HG02852 (cell line): ENCODE data around the gene AFAP1.

Source experiments
- ATAC-seq: cut with Tn5 transposase; IDR thresholded peaks from one replicate; pipeline ENCODE4 v1.9.1; 2021; ENCODE audit warnings: mild to moderate bottlenecking, moderate library complexity; ENCODE audit not compliant: unreplicated experiment

The AFAP1 gene

GRCh38 chr4:7867701-7868435, 71.8 kb downstream of the AFAP1 start:
- ATAC-seq: no peak

GRCh38 chr4:7867191-7867590, 72.5 kb downstream of the AFAP1 start:
- no peak for ATAC-seq

DNA sequence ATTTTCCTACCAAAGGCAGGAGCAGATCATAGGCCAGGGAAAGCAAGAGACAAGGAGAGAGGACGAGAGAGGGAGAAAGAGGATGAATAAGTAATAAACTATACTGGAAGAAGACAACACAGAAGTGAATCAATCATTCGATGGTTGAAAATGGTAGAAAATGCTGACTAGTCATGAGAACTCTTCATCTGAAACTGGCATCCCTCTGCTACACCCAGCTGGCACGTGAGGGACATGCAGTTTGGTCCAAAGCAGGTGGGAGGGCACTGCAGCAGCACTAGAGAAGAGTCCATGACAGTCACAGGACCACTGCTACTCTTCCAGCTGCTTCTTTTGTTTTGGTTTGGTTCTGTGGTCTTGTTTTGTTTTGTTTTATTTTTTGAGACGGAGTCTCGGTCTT, 74.1 kb downstream of the AFAP1 start:
- ATAC-seq: no peak

GRCh38 chr4:7864685-7865084, 75.0 kb downstream of the AFAP1 start:
- ATAC-seq: no peak

- ATAC-seq: no peak
These were observed 75.6 kb downstream of the AFAP1 start for GRCh38 chr4:7863911-7864681.

DNA sequence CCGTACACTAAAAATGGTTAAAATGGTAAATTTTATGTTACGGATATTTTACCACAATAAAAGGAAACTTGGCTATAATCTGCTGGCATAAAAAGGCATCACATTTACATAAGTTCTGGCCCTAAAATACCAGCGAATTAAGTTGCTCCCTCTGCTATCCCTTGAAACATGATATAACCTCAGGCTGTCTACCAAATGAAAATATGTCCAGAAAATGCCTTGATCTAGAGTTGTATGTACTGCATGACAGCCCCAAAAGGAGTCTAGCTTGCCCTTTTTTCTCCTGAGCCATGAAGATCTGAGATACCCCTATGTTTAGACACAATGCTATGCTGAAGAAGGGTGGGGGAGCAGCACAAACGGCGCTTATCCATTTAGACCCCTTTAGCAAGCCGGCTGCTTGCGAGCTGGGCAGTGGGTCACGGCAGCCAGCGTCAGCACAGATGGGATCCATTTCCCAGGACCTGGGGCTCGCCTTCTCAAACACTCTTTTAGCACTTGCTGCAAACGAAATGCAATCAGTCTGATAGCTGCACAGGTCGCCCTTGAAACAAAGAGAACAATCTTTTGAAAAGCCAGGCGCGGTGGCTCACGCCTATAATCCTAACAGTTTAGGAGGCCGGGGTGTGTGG, 77.0 kb downstream of the AFAP1 start:
- ATAC-seq: no peak

DNA sequence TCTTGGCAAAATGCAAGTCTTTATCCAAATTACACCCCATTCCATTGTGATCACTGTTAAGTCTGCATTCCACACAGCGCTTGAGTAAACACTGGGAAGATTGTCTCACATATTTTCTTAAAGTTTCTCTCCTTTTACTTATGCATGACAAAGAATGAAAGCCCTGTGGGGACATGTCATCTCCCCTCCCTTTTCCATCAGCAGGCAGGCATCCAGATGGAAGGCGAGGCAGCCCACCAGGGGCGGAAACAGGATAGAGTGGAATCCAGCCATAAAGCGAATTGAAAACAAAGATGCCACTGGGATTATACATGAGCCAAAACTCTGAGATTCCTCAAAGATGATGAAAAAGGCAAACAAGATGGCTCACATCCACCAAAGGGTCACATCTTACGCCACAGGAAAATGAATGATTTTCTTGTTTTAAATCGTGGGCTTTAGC, 78.2 kb downstream of the AFAP1 start:
- ATAC-seq: no peak

DNA sequence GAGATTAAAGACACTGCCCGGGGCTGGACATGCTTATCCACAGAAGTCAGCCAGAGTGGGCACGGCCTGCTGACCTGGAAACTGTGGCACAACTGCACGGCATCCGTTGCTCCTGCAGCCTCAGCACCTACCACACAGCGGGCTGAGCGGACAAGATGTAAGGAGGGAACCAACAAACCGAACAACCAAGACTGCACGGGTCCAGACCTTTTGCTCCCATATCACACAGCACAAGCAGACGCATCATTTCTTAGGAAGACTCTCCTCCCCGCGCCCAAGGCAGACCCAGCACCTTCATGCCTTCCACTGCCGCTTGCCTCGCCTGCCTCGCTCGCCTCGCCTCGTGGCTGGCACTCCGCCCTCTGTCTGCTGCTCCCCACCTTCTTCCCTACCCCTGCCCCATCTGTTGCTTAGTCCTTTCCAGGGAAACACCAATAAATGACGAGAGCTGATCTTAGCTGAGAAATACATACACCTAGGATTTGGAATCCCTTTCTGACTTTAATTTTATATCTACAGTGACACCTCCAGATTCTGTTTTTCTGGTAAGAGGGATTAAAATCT, 79.0 kb downstream of the AFAP1 start:
- no peak for ATAC-seq

DNA sequence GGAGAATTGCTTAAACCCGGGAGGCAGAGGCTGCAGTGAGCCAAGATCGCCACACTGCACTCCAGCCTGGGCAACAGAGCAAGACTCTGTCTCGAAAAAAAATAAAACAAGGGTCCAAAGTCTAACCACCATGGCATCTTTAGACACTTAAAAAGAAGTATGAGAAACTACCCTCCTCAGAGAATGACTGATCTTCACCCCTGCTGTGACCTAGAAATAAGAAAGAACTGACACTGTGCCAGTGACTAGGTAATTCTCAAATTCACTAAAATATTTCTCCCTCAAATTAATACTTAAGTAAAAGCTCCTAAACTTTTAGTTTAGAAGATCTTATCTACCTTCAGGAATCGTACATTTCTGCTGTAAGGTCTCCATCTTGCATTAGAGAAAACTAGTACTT, 80.3 kb downstream of the AFAP1 start:
- ATAC-seq: no peak

- ATAC-seq: no peak
These were observed 81.2 kb downstream of the AFAP1 start for GRCh38 chr4:7858498-7858897.

GRCh38 chr4:7857993-7858392, 81.7 kb downstream of the AFAP1 start:
- no peak for ATAC-seq

GRCh38 chr4:7857238-7857701, 82.4 kb downstream of the AFAP1 start:
- no peak for ATAC-seq

DNA sequence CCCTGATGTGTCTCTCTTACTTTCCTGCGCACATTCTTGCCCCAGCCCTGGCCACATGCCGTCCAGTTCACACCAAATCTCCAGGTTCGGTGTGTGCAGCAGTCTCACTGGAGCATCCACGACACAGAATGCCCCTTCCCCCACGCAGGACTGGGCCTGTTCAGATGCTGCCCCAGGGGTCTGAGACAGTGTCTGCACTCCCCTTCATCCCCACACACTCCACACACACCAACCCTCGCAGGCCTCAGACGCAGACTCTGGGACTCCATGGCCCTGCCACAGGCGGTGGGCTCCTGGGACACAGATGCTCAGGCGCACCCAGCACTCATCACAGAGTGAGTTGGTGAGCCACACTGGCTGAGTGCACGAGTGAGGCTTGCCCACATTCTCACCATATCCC, 83.9 kb downstream of the AFAP1 start:
- ATAC-seq: no peak

DNA sequence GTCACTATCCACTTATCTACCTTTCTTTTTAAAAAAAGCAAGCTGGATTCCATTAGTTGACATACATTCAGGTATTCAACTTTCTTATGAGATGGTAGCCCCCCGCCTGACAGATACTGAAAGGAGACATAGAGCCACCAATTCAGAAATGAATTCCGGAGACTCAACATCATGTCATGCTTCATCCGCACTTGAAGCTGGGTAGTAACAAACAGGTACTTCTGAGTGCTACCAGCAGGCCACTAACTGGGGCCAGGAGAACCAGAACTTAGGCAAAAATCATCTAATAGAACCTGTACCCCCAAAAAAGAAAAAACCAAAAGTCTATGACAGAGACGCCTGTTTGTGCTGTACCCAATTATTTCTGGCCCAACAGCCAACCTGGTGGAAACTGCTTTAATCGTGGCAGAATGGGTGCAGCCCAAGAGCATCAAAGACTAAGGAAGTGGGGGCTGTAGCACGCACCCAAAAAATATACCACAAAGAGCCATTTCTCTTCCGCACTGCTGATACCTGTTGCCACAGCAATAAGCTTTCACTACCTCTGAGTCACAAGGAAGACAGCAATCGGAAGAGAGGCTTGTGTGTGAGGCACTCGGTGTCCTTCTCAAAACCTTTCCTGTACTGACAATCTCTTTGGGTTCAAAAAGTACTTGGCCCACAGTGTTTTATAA, 84.8 kb downstream of the AFAP1 start:
- ATAC-seq: no peak

GRCh38 chr4:7854216-7854615, 85.4 kb downstream of the AFAP1 start:
- no peak for ATAC-seq

DNA sequence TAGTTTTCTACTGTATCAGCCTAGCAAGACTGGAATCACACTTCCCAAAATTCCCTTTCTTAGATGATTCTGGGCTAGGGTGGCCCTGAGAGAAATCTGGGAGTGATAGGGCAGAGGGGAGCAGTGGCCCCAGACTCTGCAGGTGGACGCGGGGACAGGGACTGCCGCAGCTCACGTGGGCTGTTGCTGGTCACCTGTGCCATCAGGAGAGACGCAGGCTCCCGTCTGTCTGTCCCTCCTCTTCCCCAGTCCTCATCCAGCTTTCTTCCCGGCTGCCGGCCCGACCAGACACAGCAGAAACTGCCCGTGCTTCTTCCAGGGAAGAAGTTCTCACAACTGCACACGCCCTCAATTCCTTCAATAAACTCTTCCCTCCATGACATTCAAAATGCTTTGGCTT, 86.4 kb downstream of the AFAP1 start:
- ATAC-seq: no peak

- no peak for ATAC-seq
These were observed 87.0 kb downstream of the AFAP1 start for GRCh38 chr4:7852568-7853185.

GRCh38 chr4:7850489-7850888, 89.2 kb downstream of the AFAP1 start:
- no peak for ATAC-seq

DNA sequence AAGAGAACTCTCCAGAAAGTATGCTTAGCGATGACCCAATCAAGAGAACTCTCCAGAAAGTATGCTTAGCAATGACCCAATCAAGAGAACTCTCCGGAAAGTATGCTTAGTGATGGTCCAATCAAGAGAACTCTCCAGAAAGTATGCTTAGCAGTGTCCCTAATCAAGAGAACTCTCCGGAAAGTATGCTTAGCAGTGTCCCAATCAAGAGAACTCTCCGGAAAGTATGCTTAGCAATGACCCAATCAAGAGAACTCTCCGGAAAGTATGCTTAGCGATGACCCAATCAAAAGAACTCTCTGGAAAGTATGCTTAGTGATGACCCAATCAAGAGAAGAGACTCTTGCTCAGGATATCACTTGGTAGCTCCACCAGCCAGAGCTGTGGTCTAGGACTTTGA, 92.5 kb downstream of the AFAP1 start:
- ATAC-seq: no peak

- ATAC-seq: no peak
These were observed 94.0 kb downstream of the AFAP1 start for GRCh38 chr4:7845493-7846128.
